ENCODE data around the gene ELMOD3. TPM values are rescaled to one million over a fixed set of nuclear protein-coding genes. Genes with fewer than 3 reads are reported as not detected.

Gene ELMOD3
- total and polyA plus RNA-seq, 2 experiments from 2014 or later, result 20.9 to 23.5 TPM

GRCh38 chr2:85344356-85344954 is 10.1 kb upstream of the ELMOD3 start:
- no peaks in the 10 kb centered on the region for H3K36me3 ChIP-seq
- H3K9me3 ChIP-seq (ENCODE audit: low read depth), result no peaks in the 10 kb centered on the region
- no peak overlapping the region for H3K27ac ChIP-seq
- H3K4me3 ChIP-seq, result no peak overlapping the region
- H3K4me1 ChIP-seq (ENCODE audit: low read depth), result no peaks in the 10 kb centered on the region
- no peak for TF ChIP-seq CTCF (IDR thresholded peaks at IDR 0.05; ENCODE audit: low read depth, low read length)
- no peaks in the 10 kb centered on the region for H3K27me3 ChIP-seq
- no peak for DNase-seq (ENCODE audit: low read depth in 1 of 2, low spot score in 1 of 2)

GRCh38 chr2:85347599-85347998 is 7.0 kb upstream of the ELMOD3 start:
- Histone ChIP-seq H3K9me3 (ENCODE audit: low read depth) (no peaks in the 10 kb centered on the region), H3K4me1 (ENCODE audit: low read depth) (no peaks in the 10 kb centered on the region), H3K4me3 (no peak overlapping the region), H3K27ac (no peak overlapping the region), H3K27me3 (no peaks in the 10 kb centered on the region), H3K36me3 (no peaks in the 10 kb centered on the region)
- DNase-seq (ENCODE audit: low read depth in 1 of 2, low spot score in 1 of 2), result no peak
- no peak for TF ChIP-seq CTCF (IDR thresholded peaks at IDR 0.05; ENCODE audit: low read depth, low read length)

- peak overlapping the region; percentile 65 for H3K27ac ChIP-seq
- no peak for TF ChIP-seq CTCF (IDR thresholded peaks at IDR 0.05; ENCODE audit: low read depth, low read length)
- DNase-seq (ENCODE audit: low read depth in 1 of 2, low spot score in 1 of 2), result peak in 1 of 2 donors; percentile 37
- peak overlapping the region; percentile 51 for H3K4me3 ChIP-seq
- H3K4me1 ChIP-seq (ENCODE audit: low read depth), result no peaks in the 10 kb centered on the region
- peaks cover 3% of the 10 kb centered on the region for H3K36me3 ChIP-seq
- no peaks in the 10 kb centered on the region for H3K9me3 ChIP-seq (ENCODE audit: low read depth)
- H3K27me3 ChIP-seq, result no peaks in the 10 kb centered on the region
Measured at GRCh38 chr2:85353876-85354285, 688 bp upstream of the ELMOD3 start.

- TF ChIP-seq CTCF (IDR thresholded peaks at IDR 0.05; ENCODE audit: low read depth, low read length), result no peak
- H3K27me3 ChIP-seq, result no peaks in the 10 kb centered on the region
Measured at GRCh38 chr2:85355073-85355410, 473 bp downstream of the ELMOD3 start.

GRCh38 chr2:85355521-85355920 is 952 bp downstream of the ELMOD3 start:
- no peaks in the 10 kb centered on the region for H3K4me1 ChIP-seq (ENCODE audit: low read depth)
- H3K36me3 ChIP-seq, result peaks cover 4% of the 10 kb centered on the region
- peak in 1 of 2 donors; percentile 5 for DNase-seq (ENCODE audit: low read depth in 1 of 2, low spot score in 1 of 2)
- peak overlapping the region; percentile 51 for H3K4me3 ChIP-seq
- no peak for TF ChIP-seq CTCF (IDR thresholded peaks at IDR 0.05; ENCODE audit: low read depth, low read length)
- no peaks in the 10 kb centered on the region for H3K9me3 ChIP-seq (ENCODE audit: low read depth)
- H3K27me3 ChIP-seq, result no peaks in the 10 kb centered on the region
- no peak overlapping the region for H3K27ac ChIP-seq

More at GRCh38 chr2:85355073-85355410, 473 bp downstream of the ELMOD3 start:
- Histone ChIP-seq H3K27ac (peak overlapping the region; percentile 61), H3K9me3 (ENCODE audit: low read depth) (no peaks in the 10 kb centered on the region), H3K4me3 (peak overlapping the region; percentile 51), H3K4me1 (ENCODE audit: low read depth) (no peaks in the 10 kb centered on the region), H3K36me3 (peaks cover 4% of the 10 kb centered on the region)
- DNase-seq (ENCODE audit: low read depth in 1 of 2, low spot score in 1 of 2), result peak in 1 of 2 donors; percentile 5

All from cardiac muscle cell (in vitro differentiated cells and primary cell).